Keratinocyte (primary cell): ENCODE results near the gene FHL3. TPM values are rescaled to one million over a fixed set of nuclear protein-coding genes. Genes with fewer than 3 reads are reported as not detected.
"Not testable (repeated sequence)": the region's sequence is repeated elsewhere in the genome, so short reads cannot be mapped to it uniquely, and the experiment has no call there.

Source experiments
- DNase-seq: peaks from one replicate; pipeline ENCODE4 v3.0.0-alpha.2; 2011; ENCODE audit warnings: low read depth, missing footprints, low spot score
- FAIRE-seq: peaks from 2 replicates; lab custom pipeline; 2011; peaks lifted over from hg19 to GRCh38; lab: Jason Lieb, UNC
- H2AFZ ChIP-seq: 2 replicates; pipeline ENCODE4 v1.6.0; 2012; ENCODE audit warnings: low read length, control low read depth, inconsistent platforms; ENCODE audit not compliant: control insufficient read depth
- H3K27ac ChIP-seq: 2 replicates; pipeline ENCODE4 v1.5.1; 2011; ENCODE audit warnings: low read length; ENCODE audit not compliant: control insufficient read depth, insufficient read depth
- H3K27me3 ChIP-seq: 3 replicates; pipeline ENCODE4 v1.6.0; 2011; ENCODE audit warnings: low read length; ENCODE audit not compliant: control insufficient read depth, insufficient read depth; ENCODE audit errors: extremely low read depth
- H3K36me3 ChIP-seq, 2 experiments: 2 replicates in 1 of 2; 3 replicates in 1 of 2; pipeline ENCODE4 v1.5.1; 2011; ENCODE audit warnings: low read length in 2 of 2, mild to moderate bottlenecking in 1 of 2; ENCODE audit not compliant: control insufficient read depth in 2 of 2, insufficient read depth in 2 of 2; ENCODE audit errors: extremely low read depth in 1 of 2
- H3K4me1 ChIP-seq: 3 replicates; pipeline ENCODE4 v1.5.1; 2011; ENCODE audit warnings: low read length; ENCODE audit not compliant: control insufficient read depth, insufficient read depth; ENCODE audit errors: extremely low read depth
- H3K4me2 ChIP-seq: 3 replicates; pipeline ENCODE4 v1.6.0; 2011; ENCODE audit warnings: low read depth, low read length; ENCODE audit not compliant: control insufficient read depth, insufficient read depth; ENCODE audit errors: extremely low read depth
- H3K4me3 ChIP-seq, 3 experiments: fragments of 200-600 bp in 1 of 3; sonication (generic) in 1 of 3; 2 replicates in 2 of 3; 3 replicates in 1 of 3; pipeline ENCODE4 v1.5.1; 2011 to 2016; ENCODE audit warnings: low read length in 3 of 3, mild to moderate bottlenecking in 3 of 3, control low read depth in 2 of 3, inconsistent platforms in 1 of 3, low read depth in 1 of 3, mixed read lengths in 1 of 3, mixed run types in 1 of 3, moderate library complexity in 1 of 3; ENCODE audit not compliant: control insufficient read depth in 2 of 3, insufficient read depth in 2 of 3; ENCODE audit errors: extremely low read depth in 1 of 3
- H3K79me2 ChIP-seq: 2 replicates; pipeline ENCODE4 v1.6.0; 2012; ENCODE audit warnings: low read length; ENCODE audit not compliant: control insufficient read depth, insufficient read depth
- H3K9ac ChIP-seq: 3 replicates; pipeline ENCODE4 v1.6.0; 2011; ENCODE audit warnings: low read length; ENCODE audit not compliant: control insufficient read depth, insufficient read depth; ENCODE audit errors: extremely low read depth
- H3K9me1 ChIP-seq: 3 replicates; pipeline ENCODE4 v1.6.0; 2011; ENCODE audit warnings: low read length; ENCODE audit not compliant: control insufficient read depth, insufficient read depth; ENCODE audit errors: extremely low read depth
- H3K9me3 ChIP-seq: 2 replicates; pipeline ENCODE4 v1.5.1; 2012; ENCODE audit warnings: low read depth, low read length; ENCODE audit not compliant: control insufficient read depth
- H4K20me1 ChIP-seq: 3 replicates; pipeline ENCODE4 v1.6.0; 2011; ENCODE audit warnings: low read length; ENCODE audit not compliant: control insufficient read depth, insufficient read depth; ENCODE audit errors: extremely low read depth
- CTCF ChIP-seq, 3 experiments: IDR thresholded peaks in 1 of 3; conservative IDR thresholded peaks in 1 of 3; optimal IDR thresholded peaks in 1 of 3; 2 replicates in 2 of 3; 3 replicates in 1 of 3; pipeline versions ENCODE3 to v1.5.1; 2011; ENCODE audit warnings: low read length in 3 of 3, mild to moderate bottlenecking in 3 of 3, moderate library complexity in 2 of 3, control low read depth in 1 of 3, inconsistent platforms in 1 of 3; ENCODE audit not compliant: insufficient read depth in 2 of 3; ENCODE audit errors: extremely low read depth in 1 of 3
- EZH2 ChIP-seq: IDR thresholded peaks from one replicate; pipeline ENCODE4 v1.6.1; 2012; ENCODE audit warnings: inconsistent platforms, mild to moderate bottlenecking, low read length, moderate library complexity
- dilution Hi-C: fragments of 300-500 bp; cut with MboI; formaldehyde crosslinking; loops from one replicate; pipeline ENCODE4 v1.7.0; 2020; ENCODE audit warnings: low sequenced_read_pairs; ENCODE audit not compliant: extremely low pct_ligation_motif_present
- polyA plus RNA-seq, 5 experiments: library from polyadenylated mRNA; depleted of rRNA in 3 of 5; stranded (reverse) in 3 of 5; stranded (forward) in 1 of 5; unstranded in 1 of 5; fragments of >200 nt; gene quantifications; 1 replicate in 1 of 5; 2 replicates in 3 of 5; 3 replicates in 1 of 5; pipeline versions ENCODE4 v1.2.1 to v1.2.3, GENCODE V29; 2011 to 2012; ENCODE audit warnings: missing spikeins in 2 of 5, low read depth in 1 of 5, low replicate concordance in 1 of 5

Gene FHL3
- polyA plus RNA-seq, 1 donor (not counting 4 experiments of a cell fraction or from before 2014, with no cell fraction given), result 5.1 TPM

- Histone ChIP-seq H3K4me3 (no peak overlapping the region), H3K79me2 (no peaks in the 10 kb centered on the region), H3K4me1 (peaks cover 18% of the 10 kb centered on the region), H3K27ac (no peak overlapping the region), H3K4me2 (no peak overlapping the region), H4K20me1 (no peaks in the 10 kb centered on the region), H2AFZ (no peak overlapping the region), H3K9me3 (no peaks in the 10 kb centered on the region), H3K27me3 (peaks cover 7% of the 10 kb centered on the region), H3K9ac (no peak overlapping the region), H3K9me1 (no peaks in the 10 kb centered on the region), H3K36me3 (no peaks in the 10 kb centered on the region)
- FAIRE-seq, result peak; percentile 68
- dilution Hi-C loops, result no loop called here
- TF ChIP-seq CTCF (optimal IDR thresholded peaks at IDR 0.05 in 1 of 3, IDR thresholded peaks at IDR 0.05 in 1 of 3, conservative IDR thresholded peaks at IDR 0.05 in 1 of 3; ENCODE audit: extremely low read depth in 1 of 3, insufficient read depth in 2 of 3, low read length in 3 of 3) (peak; percentile 34 to 52 (median 35)), EZH2 (no peak)
- no peak for DNase-seq
Observed at GRCh38 chr1:38037221-38037939, 32.1 kb upstream of the FHL3 start.

- no peaks in the 10 kb centered on the region for H3K36me3 ChIP-seq
- FAIRE-seq (no peak), DNase-seq (no peak)
- no peaks in the 10 kb centered on the region for H3K27me3 ChIP-seq
- no peak overlapping the region for H3K27ac ChIP-seq
- H3K9me1 ChIP-seq, result no peaks in the 10 kb centered on the region
- no peak overlapping the region for H3K9ac ChIP-seq
- no peak overlapping the region for H2AFZ ChIP-seq
- dilution Hi-C loops, result no loop called here
- TF ChIP-seq EZH2, result no peak
- no peak for TF ChIP-seq CTCF (optimal IDR thresholded peaks at IDR 0.05 in 1 of 3, IDR thresholded peaks at IDR 0.05 in 1 of 3, conservative IDR thresholded peaks at IDR 0.05 in 1 of 3; ENCODE audit: extremely low read depth in 1 of 3, insufficient read depth in 2 of 3, low read length in 3 of 3)
- no peak overlapping the region for H3K4me2 ChIP-seq
- no peak overlapping the region for H3K4me3 ChIP-seq
- H3K4me1 ChIP-seq, result peaks cover 36% of the 10 kb centered on the region
- no peaks in the 10 kb centered on the region for H4K20me1 ChIP-seq
- no peaks in the 10 kb centered on the region for H3K9me3 ChIP-seq
- no peaks in the 10 kb centered on the region for H3K79me2 ChIP-seq
Observed at GRCh38 chr1:38034871-38035270, 29.6 kb upstream of the FHL3 start.

- H3K9me1 ChIP-seq, DNase-seq, H3K4me3 ChIP-seq, dilution Hi-C loops, H2AFZ ChIP-seq, H3K79me2 ChIP-seq, H3K36me3 ChIP-seq, FAIRE-seq, H3K9me3 ChIP-seq, H3K27me3 ChIP-seq, H4K20me1 ChIP-seq, H3K27ac ChIP-seq, H3K9ac ChIP-seq, H3K4me2 ChIP-seq: not testable (repeated sequence)
- H3K4me1 ChIP-seq, result peaks cover 43% of the 10 kb centered on the region
Observed at GRCh38 chr1:38032992-38033391, 27.7 kb upstream of the FHL3 start.
